NAMALWA (cell line): ENCODE data around the gene MEGF6.

Experiments used
- DNase-seq: peaks from one replicate; pipeline ENCODE4 v3.0.0-alpha.2; 2015; ENCODE audit warnings: low spot score

Gene MEGF6

GRCh38 chr1:3536420-3537195, 74.7 kb downstream of the MEGF6 start:
- no peak for DNase-seq

GRCh38 chr1:3535732-3536131, 75.6 kb downstream of the MEGF6 start:
- no peak for DNase-seq

- no peak for DNase-seq
Measured at GRCh38 chr1:3534803-3535637, 76.3 kb downstream of the MEGF6 start.

- no peak for DNase-seq
Measured at GRCh38 chr1:3533067-3534048, 78.0 kb downstream of the MEGF6 start.

GRCh38 chr1:3531928-3532327, 79.4 kb downstream of the MEGF6 start:
- no peak for DNase-seq

- DNase-seq, result no peak
Measured at GRCh38 chr1:3530926-3531818, 80.1 kb downstream of the MEGF6 start.

- no peak for DNase-seq
Measured at GRCh38 chr1:3530086-3530925, 81.0 kb downstream of the MEGF6 start.

GRCh38 chr1:3529099-3529729, 82.1 kb downstream of the MEGF6 start:
- no peak for DNase-seq

- no peak for DNase-seq
Measured at GRCh38 chr1:3527774-3528173, 83.5 kb downstream of the MEGF6 start.

- no peak for DNase-seq
Measured at GRCh38 chr1:3525551-3526482, 85.5 kb downstream of the MEGF6 start.

- DNase-seq, result no peak
Measured at GRCh38 chr1:3524556-3525203, 86.6 kb downstream of the MEGF6 start.

- DNase-seq, result no peak
Measured at GRCh38 chr1:3523980-3524379, 87.3 kb downstream of the MEGF6 start.

- no peak for DNase-seq
Measured at GRCh38 chr1:3522564-3523265, 88.6 kb downstream of the MEGF6 start.

- DNase-seq, result no peak
Measured at GRCh38 chr1:3522112-3522511, 89.2 kb downstream of the MEGF6 start.

GRCh38 chr1:3521426-3521825, 89.9 kb downstream of the MEGF6 start:
- DNase-seq, result no peak

GRCh38 chr1:3520419-3521378, 90.6 kb downstream of the MEGF6 start:
- DNase-seq, result no peak
